NB4 (cell line): Measurements from ENCODE around the gene FNDC5.

ENCODE experiments used
- DNase-seq: peaks from one replicate; pipeline ENCODE4 v3.0.0; 2010; ENCODE audit warnings: low read depth
- H3K4me3 ChIP-seq: one replicate; pipeline ENCODE4 v1.5.1; 2011; ENCODE audit warnings: mild to moderate bottlenecking, low read depth, low read length, moderate library complexity
- MYC ChIP-seq: IDR thresholded peaks from 2 replicates; pipeline ENCODE4 v1.6.1; 2011; ENCODE audit warnings: low read depth, low read length
- POLR2A ChIP-seq: IDR thresholded peaks from 2 replicates; pipeline ENCODE4 v1.6.1; 2011; ENCODE audit warnings: mild to moderate bottlenecking; ENCODE audit not compliant: insufficient read length; ENCODE audit errors: extremely low read depth
- TF ChIP-seq, protein P1 (sequence below): IDR thresholded peaks from 2 replicates; pipeline ENCODE4 v1.6.1; 2011; ENCODE audit warnings: low read depth, low read length
- TF ChIP-seq, protein P2 (sequence below): IDR thresholded peaks from one replicate; pipeline ENCODE4 v1.5.1; 2012; ENCODE audit warnings: low read depth, low read length

Gene FNDC5

DNA sequence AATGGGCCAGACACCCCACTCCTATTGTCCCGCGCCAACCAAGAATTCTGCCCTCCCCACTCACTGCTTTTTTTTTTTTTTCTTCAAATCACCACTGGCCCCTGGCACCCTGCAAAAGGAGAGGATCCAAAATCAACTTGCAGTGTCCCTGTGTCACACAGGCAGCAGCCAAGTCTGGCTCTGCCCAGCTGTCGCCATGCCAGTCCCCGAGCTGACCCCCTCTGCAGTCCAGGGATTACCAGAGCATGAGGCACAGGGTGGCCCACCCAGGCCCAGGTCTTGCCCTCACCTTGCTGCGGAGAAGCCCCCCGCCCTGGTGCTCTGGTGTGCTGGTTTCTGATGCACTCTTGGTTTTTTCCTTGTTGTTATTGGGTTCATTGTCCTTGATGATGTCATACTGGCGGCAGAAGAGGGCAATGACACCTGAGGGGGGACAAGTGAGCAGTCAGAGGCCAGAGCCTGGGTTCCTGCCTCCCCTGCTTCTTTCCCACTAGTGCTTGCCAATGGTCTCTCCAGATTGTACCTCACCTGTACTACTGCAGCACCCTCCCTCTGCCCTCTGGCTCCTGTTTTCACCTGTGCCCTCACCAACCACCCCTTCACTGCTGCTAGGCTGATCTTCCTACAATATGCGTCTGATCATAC lies 6.2 kb downstream of the FNDC5 start:
- H3K4me3 ChIP-seq, result no peak overlapping the region
- no peak for TF ChIP-seq MYC
- no peak for DNase-seq

DNA sequence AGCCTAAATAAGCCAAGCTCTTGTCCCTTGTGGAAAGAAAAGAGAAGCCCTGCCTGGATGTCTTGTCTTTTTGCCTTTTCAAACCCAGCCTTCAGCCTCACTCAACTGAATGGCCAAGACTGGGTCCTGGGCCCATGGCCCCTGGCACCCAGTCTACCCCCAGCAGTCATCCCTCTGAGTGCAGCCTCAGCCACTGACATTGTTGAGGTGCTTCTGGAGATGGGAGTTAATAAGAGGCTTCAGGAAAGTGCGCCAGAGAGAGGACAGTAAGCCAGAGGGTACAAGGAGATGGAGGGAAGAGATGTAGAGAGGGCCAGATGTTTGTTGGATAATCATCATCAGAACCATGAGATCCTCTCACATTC lies 6.8 kb downstream of the FNDC5 start:
- no peak overlapping the region for H3K4me3 ChIP-seq
- no peak for DNase-seq
- TF ChIP-seq, protein P1, sequence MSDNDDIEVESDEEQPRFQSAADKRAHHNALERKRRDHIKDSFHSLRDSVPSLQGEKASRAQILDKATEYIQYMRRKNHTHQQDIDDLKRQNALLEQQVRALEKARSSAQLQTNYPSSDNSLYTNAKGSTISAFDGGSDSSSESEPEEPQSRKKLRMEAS, result no peak
- TF ChIP-seq MYC, result no peak
- TF ChIP-seq, protein P2, sequence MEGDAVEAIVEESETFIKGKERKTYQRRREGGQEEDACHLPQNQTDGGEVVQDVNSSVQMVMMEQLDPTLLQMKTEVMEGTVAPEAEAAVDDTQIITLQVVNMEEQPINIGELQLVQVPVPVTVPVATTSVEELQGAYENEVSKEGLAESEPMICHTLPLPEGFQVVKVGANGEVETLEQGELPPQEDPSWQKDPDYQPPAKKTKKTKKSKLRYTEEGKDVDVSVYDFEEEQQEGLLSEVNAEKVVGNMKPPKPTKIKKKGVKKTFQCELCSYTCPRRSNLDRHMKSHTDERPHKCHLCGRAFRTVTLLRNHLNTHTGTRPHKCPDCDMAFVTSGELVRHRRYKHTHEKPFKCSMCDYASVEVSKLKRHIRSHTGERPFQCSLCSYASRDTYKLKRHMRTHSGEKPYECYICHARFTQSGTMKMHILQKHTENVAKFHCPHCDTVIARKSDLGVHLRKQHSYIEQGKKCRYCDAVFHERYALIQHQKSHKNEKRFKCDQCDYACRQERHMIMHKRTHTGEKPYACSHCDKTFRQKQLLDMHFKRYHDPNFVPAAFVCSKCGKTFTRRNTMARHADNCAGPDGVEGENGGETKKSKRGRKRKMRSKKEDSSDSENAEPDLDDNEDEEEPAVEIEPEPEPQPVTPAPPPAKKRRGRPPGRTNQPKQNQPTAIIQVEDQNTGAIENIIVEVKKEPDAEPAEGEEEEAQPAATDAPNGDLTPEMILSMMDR, result no peak
- no peak for TF ChIP-seq POLR2A

DNA sequence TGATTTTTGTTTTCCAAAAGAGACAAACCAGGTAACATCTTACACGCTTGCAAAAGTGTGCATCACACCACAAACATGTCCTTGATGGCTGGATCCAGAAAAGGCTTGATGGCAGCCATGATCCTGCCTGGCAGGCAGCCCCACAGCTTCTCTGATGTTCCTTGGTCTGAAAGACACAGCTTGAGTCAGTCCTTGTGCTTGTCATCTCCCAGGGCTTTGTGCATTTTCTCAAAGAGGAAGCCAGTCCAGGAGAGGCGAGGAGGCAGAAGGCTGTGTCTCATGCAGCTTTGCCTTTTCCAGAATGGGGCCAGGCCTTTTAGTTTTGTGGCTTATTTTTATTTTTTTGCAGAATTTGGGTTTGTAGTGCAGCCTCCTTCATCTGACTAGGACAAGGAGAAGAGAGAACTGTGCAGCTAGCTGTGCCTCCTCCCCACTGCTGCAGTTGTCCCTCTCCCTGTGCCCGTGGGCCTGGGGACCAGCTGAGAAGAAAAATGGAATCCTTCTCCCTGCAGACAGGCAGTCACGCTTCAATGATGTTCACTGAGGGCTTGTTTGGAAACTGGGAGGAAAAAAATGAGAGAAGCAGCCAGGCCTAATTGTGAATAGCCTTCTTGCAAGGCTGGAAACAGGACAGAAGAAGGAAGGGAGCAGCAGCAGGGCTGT lies 7.4 kb downstream of the FNDC5 start:
- DNase-seq, result no peak
- no peak overlapping the region for H3K4me3 ChIP-seq
- TF ChIP-seq, protein P1, result no peak
- TF ChIP-seq MYC, result no peak
- TF ChIP-seq, protein P2, result no peak
- no peak for TF ChIP-seq POLR2A

- H3K4me3 ChIP-seq, result no peak overlapping the region
- TF ChIP-seq, protein P2, result no peak
- TF ChIP-seq MYC, result no peak
- TF ChIP-seq, protein P1, result no peak
- no peak for TF ChIP-seq POLR2A
- no peak for DNase-seq
Measured at GRCh38 chr1:32861904-32862695, 8.6 kb downstream of the FNDC5 start.

DNA sequence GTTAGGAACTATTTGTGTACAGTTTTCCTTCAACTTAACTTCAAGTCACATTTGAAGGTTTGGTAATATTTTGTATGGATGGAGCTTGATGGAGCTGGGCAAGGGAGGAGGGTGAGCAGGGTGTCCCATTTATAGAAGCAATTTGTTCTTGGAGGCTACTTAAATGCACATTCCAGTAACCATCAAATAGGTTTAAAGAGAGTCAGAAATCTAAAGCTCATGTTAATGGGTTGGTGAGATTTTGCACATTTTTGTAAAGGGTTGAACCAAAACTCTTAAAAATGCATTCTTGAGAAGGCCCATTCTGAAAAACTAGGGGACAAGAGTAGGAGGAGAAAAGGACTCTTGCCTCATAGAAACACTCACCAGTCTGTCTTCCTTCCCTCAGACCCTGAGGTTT lies 10.1 kb downstream of the FNDC5 start:
- TF ChIP-seq, protein P1, result no peak
- TF ChIP-seq POLR2A, result no peak
- TF ChIP-seq MYC, result no peak
- TF ChIP-seq, protein P2, result no peak
- no peak overlapping the region for H3K4me3 ChIP-seq
- DNase-seq, result no peak

DNA sequence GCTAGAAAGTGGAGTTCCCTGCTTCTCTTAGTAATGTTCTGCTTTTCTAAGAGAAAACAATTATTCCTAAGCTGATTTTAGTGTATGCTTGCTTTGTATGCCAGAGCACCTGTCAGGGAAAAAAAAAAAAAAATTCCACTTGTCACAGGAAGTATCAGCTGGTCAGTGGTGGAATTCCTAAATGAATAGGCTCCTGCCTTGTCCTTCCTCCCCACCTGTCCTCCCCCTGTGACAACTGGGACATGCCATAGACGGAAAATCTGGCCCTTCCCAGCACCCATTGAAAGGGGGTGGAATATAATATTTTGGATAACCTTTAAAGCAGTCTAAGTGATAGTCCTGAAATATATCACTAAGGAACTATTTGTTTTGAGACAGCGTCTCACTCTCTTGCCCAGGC lies 10.8 kb downstream of the FNDC5 start:
- TF ChIP-seq, protein P2, result no peak
- TF ChIP-seq MYC (no peak), POLR2A (no peak)
- TF ChIP-seq, protein P1, result no peak
- no peak for DNase-seq
- no peak overlapping the region for H3K4me3 ChIP-seq
